ENCODE results near the gene SOX6. TPM values are rescaled to one million over a fixed set of nuclear protein-coding genes. Genes with fewer than 3 reads are reported as not detected.

The SOX6 gene
- polyA plus RNA-seq, 1 donor from 2014 or later = 2.2 TPM

- no peak overlapping the region for H3K27ac ChIP-seq (ENCODE audit: low read length)
- no peaks in the 10 kb centered on the region for H3K9me2 ChIP-seq (ENCODE audit: insufficient read depth, low read length)
- peak overlapping the region; percentile 43 for H3K4me3 ChIP-seq (ENCODE audit: low read length)
- H3K79me2 ChIP-seq (replicated peaks; ENCODE audit: insufficient read depth, low read length) = no peaks in the 10 kb centered on the region
- H3K9me3 ChIP-seq (ENCODE audit: low read length) = no peaks in the 10 kb centered on the region
- H4K20me1 ChIP-seq (ENCODE audit: insufficient read depth) = no peaks in the 10 kb centered on the region
- no peaks in the 10 kb centered on the region for H3F3A ChIP-seq (ENCODE audit: insufficient read depth, low read length, poor library complexity, severe bottlenecking)
- peak; percentile 45 for TF ChIP-seq POLR2AphosphoS5 (IDR thresholded peaks at IDR 0.05)
- TF ChIP-seq SMC3 (conservative IDR thresholded peaks at IDR 0.05; ENCODE audit: poor library complexity) = no peak
- no peak for TF ChIP-seq MXI1 (conservative IDR thresholded peaks at IDR 0.05; ENCODE audit: poor library complexity, severe bottlenecking)
- H3K36me3 ChIP-seq (ENCODE audit: insufficient read depth, low read length) = no peaks in the 10 kb centered on the region
- H3K27me3 ChIP-seq (ENCODE audit: insufficient read depth, low read depth, low read length) = no peaks in the 10 kb centered on the region
- H2AFZ ChIP-seq (ENCODE audit: low read depth, low read length) = no peak overlapping the region
- peak overlapping the region; percentile 26 for H3K4me2 ChIP-seq (ENCODE audit: low read length)
- H3K9ac ChIP-seq (ENCODE audit: low read length) = no peak overlapping the region
Observed at GRCh38 chr11:16169956-16170847, 186.1 kb downstream of the SOX6 start.

GRCh38 chr11:16169541-16169940, 186.8 kb downstream of the SOX6 start:
- no peaks in the 10 kb centered on the region for H3K9me2 ChIP-seq (ENCODE audit: insufficient read depth, low read length)
- no peak overlapping the region for H3K9ac ChIP-seq (ENCODE audit: low read length)
- no peaks in the 10 kb centered on the region for H3F3A ChIP-seq (ENCODE audit: insufficient read depth, low read length, poor library complexity, severe bottlenecking)
- peak overlapping the region; percentile 43 for H3K4me3 ChIP-seq (ENCODE audit: low read length)
- no peak for TF ChIP-seq REST (IDR thresholded peaks at IDR 0.05; ENCODE audit: borderline replicate concordance)
- TF ChIP-seq EZH2 (IDR thresholded peaks at IDR 0.05; ENCODE audit: borderline replicate concordance, insufficient read depth, low read length, poor library complexity, severe bottlenecking) = no peak
- no peak for TF ChIP-seq MXI1 (conservative IDR thresholded peaks at IDR 0.05; ENCODE audit: poor library complexity, severe bottlenecking)
- no peak for TF ChIP-seq POLR2AphosphoS5 (IDR thresholded peaks at IDR 0.05)
- no peak for TF ChIP-seq CTCF (IDR thresholded peaks at IDR 0.05; ENCODE audit: poor library complexity, severe bottlenecking)
- TF ChIP-seq EP300 (conservative IDR thresholded peaks at IDR 0.05; ENCODE audit: poor library complexity, severe bottlenecking) = no peak
- no peak for TF ChIP-seq RAD21 (conservative IDR thresholded peaks at IDR 0.05)
- no peaks in the 10 kb centered on the region for H3K9me3 ChIP-seq (ENCODE audit: low read length)
- H3K79me2 ChIP-seq (replicated peaks; ENCODE audit: insufficient read depth, low read length) = no peaks in the 10 kb centered on the region
- no peaks in the 10 kb centered on the region for H3K36me3 ChIP-seq (ENCODE audit: insufficient read depth, low read length)
- H2AFZ ChIP-seq (ENCODE audit: low read depth, low read length) = no peak overlapping the region
- no peaks in the 10 kb centered on the region for H4K20me1 ChIP-seq (ENCODE audit: insufficient read depth)
- H3K4me2 ChIP-seq (ENCODE audit: low read length) = peak overlapping the region; percentile 26
- H3K27me3 ChIP-seq (ENCODE audit: insufficient read depth, low read depth, low read length) = no peaks in the 10 kb centered on the region
- H3K27ac ChIP-seq (ENCODE audit: low read length) = no peak overlapping the region
